ENCODE results near the gene LRCH3.

LRCH3 gene

GRCh38 chr3:197749601-197750395 is 41.3 kb upstream of the LRCH3 start, which contains the start of gene FYTTD1:
Gene FYTTD1, plus strand, starts transcription at chr3:197749883. Its CDS starts 89 bp downstream, at chr3:197749972.
- TF ChIP-seq, protein P1, sequence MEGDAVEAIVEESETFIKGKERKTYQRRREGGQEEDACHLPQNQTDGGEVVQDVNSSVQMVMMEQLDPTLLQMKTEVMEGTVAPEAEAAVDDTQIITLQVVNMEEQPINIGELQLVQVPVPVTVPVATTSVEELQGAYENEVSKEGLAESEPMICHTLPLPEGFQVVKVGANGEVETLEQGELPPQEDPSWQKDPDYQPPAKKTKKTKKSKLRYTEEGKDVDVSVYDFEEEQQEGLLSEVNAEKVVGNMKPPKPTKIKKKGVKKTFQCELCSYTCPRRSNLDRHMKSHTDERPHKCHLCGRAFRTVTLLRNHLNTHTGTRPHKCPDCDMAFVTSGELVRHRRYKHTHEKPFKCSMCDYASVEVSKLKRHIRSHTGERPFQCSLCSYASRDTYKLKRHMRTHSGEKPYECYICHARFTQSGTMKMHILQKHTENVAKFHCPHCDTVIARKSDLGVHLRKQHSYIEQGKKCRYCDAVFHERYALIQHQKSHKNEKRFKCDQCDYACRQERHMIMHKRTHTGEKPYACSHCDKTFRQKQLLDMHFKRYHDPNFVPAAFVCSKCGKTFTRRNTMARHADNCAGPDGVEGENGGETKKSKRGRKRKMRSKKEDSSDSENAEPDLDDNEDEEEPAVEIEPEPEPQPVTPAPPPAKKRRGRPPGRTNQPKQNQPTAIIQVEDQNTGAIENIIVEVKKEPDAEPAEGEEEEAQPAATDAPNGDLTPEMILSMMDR (IDR thresholded peaks at IDR 0.05; ENCODE audit: low read depth, low read length): peak; percentile 30; the same call in 1 of the 2 replicates
- peak; percentile 54 for DNase-seq (ENCODE audit: extremely low read depth, low read depth)

DNA sequence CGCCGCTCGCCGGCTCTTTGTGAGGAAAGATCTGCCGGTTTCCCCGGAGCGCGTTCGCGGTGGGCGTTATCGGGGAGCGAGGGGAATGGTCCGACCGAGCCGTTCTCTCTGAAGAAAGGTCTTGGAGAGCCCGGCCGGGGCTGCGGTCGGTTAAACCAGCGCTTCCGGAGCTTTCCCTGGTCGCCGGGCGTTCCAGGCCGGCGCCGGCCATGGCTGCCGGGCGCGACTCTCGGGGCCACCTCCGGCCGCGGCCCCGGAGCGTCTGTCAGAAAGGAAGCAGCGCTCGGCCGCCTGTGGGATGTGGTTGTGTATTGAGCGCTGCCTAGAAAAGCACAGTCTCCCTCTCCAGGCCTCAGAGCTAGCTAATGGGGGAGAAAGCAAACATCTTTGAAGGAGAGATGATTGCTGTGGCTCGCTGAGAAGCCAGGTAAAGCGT is 40.6 kb upstream of the LRCH3 start:
- no peak for DNase-seq (ENCODE audit: extremely low read depth, low read depth)
- TF ChIP-seq, protein P1 (IDR thresholded peaks at IDR 0.05; ENCODE audit: low read depth, low read length): no peak; the same call in 1 of the 2 replicates

GRCh38 chr3:197750858-197751737 is 40.0 kb upstream of the LRCH3 start:
- DNase-seq (ENCODE audit: extremely low read depth, low read depth): no peak
- TF ChIP-seq, protein P1 (IDR thresholded peaks at IDR 0.05; ENCODE audit: low read depth, low read length): no peak

DNA sequence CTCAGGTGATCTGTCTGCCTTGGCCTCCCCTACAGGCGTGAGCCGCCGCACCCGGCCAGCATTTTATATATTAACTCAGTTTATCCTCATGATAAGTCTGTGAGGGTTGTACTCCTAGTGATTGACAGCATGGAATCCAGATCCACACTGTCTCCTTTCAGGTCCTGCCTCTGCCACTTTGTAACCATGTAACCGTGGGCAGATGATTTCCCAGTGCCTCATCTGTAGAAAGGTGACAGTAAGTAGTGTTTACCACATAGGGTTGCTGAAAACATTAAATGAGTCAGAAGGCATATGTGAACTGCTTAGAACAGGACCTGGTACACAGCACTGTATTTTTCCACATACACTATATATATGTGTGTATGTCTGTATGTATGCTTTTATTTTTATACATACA is 38.9 kb upstream of the LRCH3 start:
- TF ChIP-seq, protein P1 (IDR thresholded peaks at IDR 0.05; ENCODE audit: low read depth, low read length): no peak
- DNase-seq (ENCODE audit: extremely low read depth, low read depth): no peak

GRCh38 chr3:197753263-197753662 is 37.8 kb upstream of the LRCH3 start:
- TF ChIP-seq, protein P1 (IDR thresholded peaks at IDR 0.05; ENCODE audit: low read depth, low read length): no peak
- no peak for DNase-seq (ENCODE audit: extremely low read depth, low read depth)

- TF ChIP-seq, protein P1 (IDR thresholded peaks at IDR 0.05; ENCODE audit: low read depth, low read length): no peak
- DNase-seq (ENCODE audit: extremely low read depth, low read depth): no peak
Observed at GRCh38 chr3:197756704-197757103, 34.4 kb upstream of the LRCH3 start.

All from AG09319 (cell line).